ENCODE data around the gene RAPGEF2.
"Not testable (repeated sequence)": the region's sequence is repeated elsewhere in the genome, so short reads cannot be mapped to it uniquely, and the experiment has no call there.

RAPGEF2 gene

GRCh38 chr4:159098482-159099127 is 4.3 kb upstream of the RAPGEF2 start:
- no peak for DNase-seq

DNA sequence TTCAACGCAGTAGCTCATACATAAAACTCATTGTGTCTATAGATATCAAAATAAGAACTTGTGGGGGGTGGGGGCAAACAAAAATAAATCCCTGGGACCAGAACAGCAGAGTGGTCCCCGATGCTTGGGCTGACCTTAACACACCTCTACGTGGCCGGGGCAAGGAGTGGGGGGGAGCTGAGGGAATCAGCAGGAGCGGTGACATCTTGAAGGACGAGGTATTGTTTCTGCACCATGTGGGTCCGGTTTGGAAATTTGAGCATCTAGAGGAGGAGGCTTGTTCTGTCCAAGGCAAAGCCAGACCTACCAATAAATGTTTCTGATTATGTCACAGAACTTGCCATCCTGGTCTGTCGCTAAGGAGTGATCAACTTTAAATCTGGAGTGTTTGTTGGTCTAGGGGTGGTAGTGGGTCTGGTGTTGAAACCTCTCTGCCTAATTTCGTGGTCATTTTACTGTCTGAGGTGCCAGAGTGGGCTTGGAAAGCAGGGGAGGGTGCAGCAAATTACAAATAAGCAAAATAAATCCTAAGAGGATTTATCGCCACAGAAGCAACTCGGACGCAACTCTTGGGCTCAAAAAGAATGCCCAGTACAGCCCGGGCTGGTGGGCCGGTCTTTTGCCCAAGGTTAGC is 774 bp upstream of the RAPGEF2 start:
- no peak for DNase-seq

DNA sequence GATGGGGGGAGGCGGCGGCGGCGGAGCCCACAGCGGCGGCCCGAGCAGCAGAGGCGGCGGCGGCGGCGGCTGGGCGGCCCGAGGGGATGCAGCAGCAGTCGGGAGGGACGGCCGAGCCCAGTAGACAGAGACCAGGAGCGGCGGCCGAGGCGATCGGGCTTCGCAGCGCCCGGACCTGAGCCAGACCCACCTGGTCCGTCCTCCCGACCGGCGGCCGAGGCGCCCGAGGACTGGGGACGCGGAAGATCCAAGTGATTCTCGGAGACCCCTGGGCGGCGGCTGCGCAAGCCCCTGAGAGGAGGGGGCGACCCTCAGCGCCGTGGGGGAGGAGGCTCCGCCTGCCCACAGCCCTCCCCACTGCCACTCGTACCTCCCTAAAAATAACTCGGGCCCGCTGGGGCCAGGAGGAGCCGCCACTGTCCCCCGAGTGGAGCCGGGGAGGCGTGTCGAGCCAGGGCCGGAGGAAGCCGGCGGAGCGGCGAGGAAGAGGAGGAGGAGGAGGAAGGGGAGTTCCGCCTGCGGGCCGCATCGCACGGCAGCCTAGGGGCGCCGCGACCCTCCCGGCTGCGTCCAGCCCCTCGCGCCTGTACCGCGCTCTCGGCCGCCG is 608 bp downstream of the RAPGEF2 start:
- DNase-seq, result peak in 2 of 3 donors; percentile 53 to 74

DNA sequence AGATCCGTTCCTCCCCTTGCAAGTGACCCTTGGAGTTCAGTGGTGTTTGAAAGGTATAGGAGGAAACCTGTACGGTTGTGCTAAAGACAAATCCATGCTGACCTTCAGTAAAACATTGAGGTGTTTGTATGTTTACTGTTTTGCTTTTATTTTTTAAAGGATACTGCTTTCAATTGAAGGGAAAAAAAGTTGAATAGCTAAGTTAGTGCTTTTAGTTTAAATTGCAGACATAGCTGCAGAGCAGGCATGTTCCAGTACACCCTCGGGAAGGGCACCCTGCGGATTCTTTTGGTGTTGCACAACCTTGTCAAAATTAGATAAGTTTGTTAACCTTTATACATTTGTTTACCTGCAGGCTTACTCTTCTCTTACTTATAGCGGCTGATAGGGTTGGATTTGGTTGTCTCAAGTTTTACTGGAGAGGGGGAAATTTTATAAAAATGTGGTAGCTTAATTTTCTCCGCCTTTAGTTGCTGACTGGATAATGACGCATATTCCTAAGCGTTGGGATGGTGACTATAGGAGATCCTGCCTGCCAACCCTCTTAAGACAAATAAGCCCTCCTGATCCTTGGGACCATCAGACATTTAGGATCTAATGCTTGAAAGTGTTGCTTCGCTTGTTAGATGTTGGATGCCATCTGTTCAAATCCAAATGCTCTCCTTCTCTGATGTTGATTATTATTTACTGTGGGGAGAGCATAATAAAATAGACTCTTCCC is 2.0 kb downstream of the RAPGEF2 start:
- peak; percentile 31 to 60 (median 60) for DNase-seq

DNA sequence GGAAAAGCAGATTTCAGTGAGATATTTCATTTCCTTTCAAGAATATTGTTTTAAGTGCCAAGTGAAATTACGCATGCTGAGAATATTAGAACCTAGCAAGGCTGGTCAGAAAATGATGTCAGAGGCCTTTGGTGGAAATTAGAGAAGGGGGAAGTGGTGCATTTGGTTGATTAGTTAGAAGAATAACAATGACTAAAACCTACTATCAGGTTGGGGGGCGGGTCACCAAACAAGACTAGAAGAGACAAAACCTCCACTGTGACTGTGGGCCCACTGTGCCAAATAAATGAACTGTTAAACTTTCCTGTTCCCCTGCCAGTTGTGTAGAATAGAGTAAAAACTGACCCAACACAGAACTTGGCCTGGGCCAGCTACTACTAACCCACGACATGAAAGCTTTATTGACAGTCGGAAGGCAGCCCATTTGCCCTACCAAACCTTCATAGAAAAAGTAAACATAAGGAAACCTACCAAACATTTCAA is 2.9 kb downstream of the RAPGEF2 start:
- DNase-seq, result peak; percentile 71 to 82 (median 81)

- no peak for DNase-seq
These were observed 3.8 kb downstream of the RAPGEF2 start for GRCh38 chr4:159106636-159107035.

DNA sequence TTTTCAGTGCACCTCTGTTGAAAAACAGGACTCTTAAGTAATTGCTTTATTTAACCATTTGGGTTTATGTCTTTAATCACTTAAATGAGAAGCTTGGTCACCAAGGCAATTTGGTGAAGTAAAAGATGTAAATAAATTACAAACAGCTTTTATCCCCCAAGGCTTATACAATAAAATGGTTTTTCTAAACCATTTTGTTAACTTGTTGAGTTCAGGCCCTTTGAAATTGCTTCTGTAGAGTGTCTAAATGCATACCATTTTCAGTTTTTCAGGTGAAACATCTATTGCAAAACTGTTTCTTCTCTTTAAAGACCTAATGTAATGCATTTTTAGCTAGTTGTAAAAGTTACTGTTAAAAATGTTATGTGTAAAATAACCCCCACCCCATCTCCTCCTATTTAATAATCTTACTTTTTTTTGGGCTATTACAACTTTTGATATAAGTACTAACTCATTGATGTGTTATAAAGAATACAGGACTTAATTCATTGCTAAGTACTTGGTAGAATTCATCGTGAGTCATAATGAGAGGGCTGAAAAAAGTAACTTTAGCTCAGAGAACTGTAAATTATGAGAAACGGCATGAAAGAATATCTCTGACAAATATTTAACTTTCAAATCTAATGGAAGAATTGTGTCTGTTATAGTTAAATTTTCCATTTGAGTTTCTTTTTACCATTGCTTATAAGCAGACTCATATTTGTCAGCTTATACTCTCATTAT is 4.5 kb downstream of the RAPGEF2 start:
- peak in 2 of 3 donors; percentile 28 to 32 for DNase-seq

GRCh38 chr4:159108124-159108523 is 5.2 kb downstream of the RAPGEF2 start:
- DNase-seq, result no peak

- DNase-seq, result no peak
These were observed 8.1 kb downstream of the RAPGEF2 start for GRCh38 chr4:159110961-159111360.

DNA sequence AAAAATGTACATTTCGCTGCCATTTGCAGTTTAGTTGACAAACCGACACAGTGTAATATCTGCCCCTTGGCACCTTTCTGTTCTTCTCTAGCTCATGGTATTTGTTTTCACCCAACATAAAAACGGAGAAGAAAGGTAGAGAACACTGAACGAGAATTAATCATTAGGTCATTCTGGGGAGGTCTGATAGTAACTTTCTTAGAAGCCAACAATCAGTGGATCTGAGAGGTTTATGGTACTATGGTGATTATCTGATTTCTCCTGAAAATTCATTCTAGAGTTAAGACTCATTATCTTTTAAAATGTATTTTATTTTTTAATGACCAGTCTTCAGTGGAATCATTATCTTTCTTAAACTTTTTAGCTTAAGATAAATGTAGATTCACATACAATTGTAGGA is 8.5 kb downstream of the RAPGEF2 start:
- no peak for DNase-seq

- not testable (repeated sequence) for DNase-seq
These were observed 10.5 kb downstream of the RAPGEF2 start for GRCh38 chr4:159113366-159113765.

- not testable (repeated sequence) for DNase-seq
These were observed 13.2 kb downstream of the RAPGEF2 start for GRCh38 chr4:159116098-159116497.

DNA sequence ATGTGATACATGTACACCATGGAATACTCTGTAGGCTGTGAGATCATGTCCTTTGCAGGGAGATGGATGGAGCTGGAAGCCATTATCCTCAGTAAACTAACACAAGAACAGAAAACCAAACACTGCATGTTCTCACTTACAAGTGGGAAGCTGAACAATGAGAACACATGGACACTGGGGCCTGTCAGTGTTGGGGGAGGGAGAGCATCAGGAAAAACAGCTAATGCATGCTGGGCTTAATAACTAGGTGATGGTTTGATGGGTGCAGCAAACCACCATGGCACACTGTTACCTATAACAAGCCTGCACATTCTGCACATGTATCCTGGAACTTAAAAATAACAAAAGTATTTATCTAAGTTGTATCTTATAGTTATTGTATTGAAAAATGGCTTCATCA is 13.8 kb downstream of the RAPGEF2 start:
- not testable (repeated sequence) for DNase-seq

- DNase-seq, result no peak
These were observed 14.7 kb downstream of the RAPGEF2 start for GRCh38 chr4:159117564-159117963.

DNA sequence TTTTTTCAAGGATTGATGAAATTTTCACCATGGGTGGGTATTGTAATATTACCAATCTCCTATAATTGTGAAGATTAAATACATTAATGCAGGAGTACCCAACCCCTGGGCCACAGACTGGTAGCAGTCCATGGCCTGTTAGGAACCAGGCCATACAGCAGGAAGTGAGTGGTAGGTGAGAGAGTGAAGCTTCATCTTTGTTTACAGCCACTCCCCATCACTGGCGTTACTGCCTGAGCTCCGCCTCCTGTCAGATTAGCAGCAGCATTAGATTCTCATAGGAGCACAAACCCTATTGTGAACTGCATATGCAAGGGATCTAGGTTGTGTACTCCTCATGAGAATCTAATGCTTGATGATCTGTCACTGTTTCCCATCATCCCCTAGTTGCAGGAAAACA is 15.1 kb downstream of the RAPGEF2 start:
- DNase-seq, result no peak

- DNase-seq, result no peak
These were observed 18.5 kb downstream of the RAPGEF2 start for GRCh38 chr4:159121371-159121770.

DNA sequence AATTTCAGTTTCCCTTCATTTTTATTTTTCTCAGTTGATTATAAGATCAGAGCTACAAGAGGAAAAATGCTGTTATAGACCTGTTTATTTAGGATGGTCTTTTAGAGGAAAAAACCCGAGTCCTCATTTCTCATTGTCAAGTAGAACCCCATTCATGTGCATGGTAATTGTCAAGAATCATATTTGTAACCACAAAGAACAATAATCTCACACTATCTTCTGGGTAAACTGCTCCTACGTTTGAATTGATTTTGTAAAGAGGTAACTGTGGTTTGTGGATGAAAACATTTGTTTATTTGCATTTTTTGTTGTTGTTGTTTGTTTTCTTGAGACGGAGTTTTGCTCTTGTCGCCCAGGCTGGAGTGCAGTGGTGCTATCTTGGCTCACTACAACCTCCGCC is 23.8 kb downstream of the RAPGEF2 start:
- DNase-seq, result no peak

DNA sequence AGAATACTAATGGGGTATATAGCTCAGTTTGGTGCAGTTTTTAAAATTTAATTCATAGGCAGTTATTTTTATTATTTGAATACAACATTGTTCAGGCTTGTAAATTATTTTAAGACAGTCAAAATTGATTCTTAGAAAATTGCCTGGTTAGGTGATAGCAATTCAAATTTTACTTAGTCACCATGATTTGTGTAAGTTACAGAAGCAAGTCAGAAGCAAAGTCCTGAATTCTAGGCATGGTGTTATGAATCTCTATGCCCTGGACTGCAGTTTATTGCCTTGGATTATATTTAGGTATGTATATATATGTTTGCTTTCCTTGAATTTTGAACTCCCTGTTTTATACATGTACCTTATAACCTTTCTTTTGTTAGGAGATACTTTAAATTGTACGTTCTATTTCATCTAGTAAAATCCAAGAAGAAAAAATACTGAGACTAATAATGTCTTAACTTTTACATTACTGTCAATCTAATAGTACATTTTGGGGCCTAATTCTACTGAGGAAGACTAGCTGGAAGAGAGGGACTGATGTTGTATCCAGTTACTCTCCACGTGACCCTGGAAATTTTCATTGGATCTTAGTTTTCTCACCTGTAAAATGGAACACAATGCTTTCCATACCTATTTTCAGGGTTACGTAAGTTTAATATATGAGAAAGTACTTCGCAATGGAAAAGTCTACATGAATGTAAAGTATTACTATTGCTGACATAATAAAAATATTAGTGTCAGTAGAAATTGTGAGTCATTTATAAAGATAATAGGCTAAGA is 25.1 kb downstream of the RAPGEF2 start:
- no peak for DNase-seq

GRCh38 chr4:159129814-159130550 is 27.1 kb downstream of the RAPGEF2 start:
- DNase-seq, result no peak

GRCh38 chr4:159131564-159131963 is 28.7 kb downstream of the RAPGEF2 start:
- DNase-seq, result no peak

DNA sequence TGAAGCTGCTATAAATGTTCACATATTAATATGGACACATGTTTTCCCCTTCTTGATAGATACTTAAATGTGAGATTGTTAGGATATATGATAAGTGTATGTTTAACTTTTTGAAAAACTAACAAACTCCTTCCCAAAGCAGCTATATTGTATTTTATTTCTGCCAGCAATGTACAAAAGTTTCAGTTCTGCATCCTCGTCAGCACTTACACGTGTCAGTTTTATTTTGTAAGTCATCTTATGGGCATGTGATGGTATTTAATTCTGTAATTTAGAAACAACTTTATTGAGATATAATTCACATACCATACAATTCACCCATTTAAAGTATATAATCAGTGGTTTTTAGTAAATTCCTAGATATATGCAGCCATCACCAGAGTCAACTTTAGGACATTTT is 31.6 kb downstream of the RAPGEF2 start:
- DNase-seq, result peak in 1 of 3 donors; percentile 40
